ENCODE data around the gene KCTD21.
A peak's percentile ranks its signal among the peaks of the same experiment; 100 is the strongest.
"Not testable (repeated sequence)": the region's sequence is repeated elsewhere in the genome, so short reads cannot be mapped to it uniquely, and the experiment has no call there.

Gene KCTD21, protein sequence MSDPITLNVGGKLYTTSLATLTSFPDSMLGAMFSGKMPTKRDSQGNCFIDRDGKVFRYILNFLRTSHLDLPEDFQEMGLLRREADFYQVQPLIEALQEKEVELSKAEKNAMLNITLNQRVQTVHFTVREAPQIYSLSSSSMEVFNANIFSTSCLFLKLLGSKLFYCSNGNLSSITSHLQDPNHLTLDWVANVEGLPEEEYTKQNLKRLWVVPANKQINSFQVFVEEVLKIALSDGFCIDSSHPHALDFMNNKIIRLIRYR

DNA sequence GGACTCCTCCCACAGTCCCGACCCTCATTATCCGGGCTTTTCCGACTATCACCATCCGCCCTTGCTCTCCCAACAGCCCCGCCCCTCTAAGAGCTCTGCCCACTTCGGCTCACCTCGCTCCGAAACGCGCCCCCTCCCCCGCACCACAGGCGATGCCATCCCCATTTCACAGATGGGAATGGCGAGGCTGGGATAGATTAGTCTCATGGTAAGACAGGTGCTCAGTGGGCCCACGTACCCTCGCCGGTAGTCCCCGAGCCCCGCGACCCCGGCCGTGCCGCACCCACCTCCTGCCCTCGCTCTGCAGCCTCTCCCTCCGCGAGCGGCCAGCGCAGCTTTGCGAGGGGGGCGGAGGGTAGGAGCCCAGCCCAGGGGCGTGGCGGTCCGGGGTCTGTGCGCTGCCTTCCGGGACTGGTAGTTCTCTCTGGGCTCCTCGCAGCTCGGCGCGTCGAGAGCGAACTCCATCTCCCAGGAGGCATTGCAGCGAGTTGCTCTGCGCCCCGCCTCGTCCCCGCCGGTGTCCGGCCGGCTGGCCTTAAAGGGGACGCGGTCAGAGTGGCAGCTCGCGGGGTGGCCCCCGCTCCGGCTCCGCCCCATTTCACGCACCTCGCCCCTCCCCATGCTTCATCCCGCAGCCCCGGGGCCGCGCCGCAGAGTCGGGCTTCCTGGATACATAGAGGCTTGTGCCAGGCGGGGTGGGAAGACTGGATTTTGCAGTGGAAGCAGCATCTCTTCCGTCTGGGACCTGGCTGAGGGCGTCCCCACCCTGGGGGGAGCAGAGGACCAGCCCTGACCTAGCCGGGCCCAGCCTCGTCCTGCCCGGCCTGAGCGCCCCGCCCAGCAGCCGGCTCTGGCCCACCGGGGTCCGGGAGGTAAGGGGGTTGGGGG lies at the start of gene KCTD21, which contains the start of gene USP35:
Gene KCTD21, minus strand, starts transcription at position 341 of the 888 bp plus-strand sequence. CDS start 14,072 bp downstream, outside the sequence.
Gene USP35, plus strand, starts transcription at position 634 of the 888 bp plus-strand sequence. CDS start 7,327 bp downstream, outside the sequence.
- DNase-seq (ENCODE audit: low read depth, low spot score), result peak; percentile 92

GRCh38 chr11:78237293-78238046 lies 49.0 kb upstream of the KCTD21 start:
- no peak for DNase-seq (ENCODE audit: low read depth, low spot score)

- DNase-seq (ENCODE audit: low read depth, low spot score), result no peak
Measured at GRCh38 chr11:78234006-78234405, 45.6 kb upstream of the KCTD21 start.

GRCh38 chr11:78233046-78233445 lies 44.6 kb upstream of the KCTD21 start:
- not testable (repeated sequence) for DNase-seq (ENCODE audit: low read depth, low spot score)

DNA sequence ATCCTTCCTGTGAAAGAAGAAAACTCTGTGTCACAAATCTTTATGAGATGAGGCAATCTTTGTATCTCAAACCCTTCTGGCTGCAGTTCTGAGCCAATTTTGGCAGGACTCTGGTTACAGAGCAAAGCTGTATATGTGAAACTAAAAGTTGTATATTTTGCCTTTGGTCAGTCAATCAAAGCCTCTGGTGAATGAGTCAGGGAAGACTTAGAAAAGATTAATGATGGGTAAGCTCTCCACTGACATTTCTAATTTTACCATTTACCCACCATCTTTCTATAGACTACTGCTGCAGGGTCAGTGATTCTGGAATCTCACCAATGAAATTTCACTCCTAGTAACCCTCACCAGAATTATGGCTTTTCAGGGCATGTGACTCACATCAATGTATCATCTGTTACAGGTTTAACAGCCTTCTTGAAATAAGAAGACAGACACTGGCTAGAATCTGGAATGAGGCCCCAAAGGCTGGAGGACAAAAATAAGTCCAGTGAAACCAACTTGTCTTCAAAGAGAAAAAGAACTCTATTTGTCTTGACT lies 43.6 kb upstream of the KCTD21 start:
- DNase-seq (ENCODE audit: low read depth, low spot score), result no peak

DNA sequence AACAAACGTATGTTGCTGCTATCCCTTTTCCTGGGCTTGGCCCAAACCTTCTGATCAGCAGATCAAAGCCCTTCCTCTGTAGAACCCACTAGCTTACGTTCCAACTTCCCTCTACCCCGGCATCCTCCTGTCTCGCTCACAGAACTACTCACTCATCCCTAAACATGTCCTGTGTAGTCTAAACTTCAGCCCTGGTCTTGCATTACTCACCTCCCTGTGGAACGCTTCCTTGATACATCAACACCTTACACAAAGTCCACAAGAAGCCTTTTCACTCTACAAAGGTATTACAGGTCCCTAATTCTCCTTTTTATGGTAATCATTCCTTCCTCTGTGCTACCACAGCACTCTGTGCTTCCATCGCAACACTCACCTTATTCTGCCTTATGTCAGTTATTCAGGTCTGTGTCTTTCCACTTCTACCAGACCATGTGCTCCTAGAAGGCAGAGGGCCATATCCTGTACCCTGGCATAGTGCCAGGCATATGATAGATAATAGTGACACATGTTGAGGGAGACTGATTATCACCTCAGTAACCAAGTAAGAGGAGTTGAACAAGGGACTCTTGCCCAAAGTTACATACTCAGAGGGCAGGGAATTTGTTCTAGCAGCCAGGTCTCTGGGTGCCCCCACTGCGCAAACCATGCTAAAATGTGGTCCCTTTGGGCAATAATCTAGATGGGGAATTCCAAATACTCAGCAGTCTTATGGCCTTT lies 41.9 kb upstream of the KCTD21 start:
- no peak for DNase-seq (ENCODE audit: low read depth, low spot score)

DNA sequence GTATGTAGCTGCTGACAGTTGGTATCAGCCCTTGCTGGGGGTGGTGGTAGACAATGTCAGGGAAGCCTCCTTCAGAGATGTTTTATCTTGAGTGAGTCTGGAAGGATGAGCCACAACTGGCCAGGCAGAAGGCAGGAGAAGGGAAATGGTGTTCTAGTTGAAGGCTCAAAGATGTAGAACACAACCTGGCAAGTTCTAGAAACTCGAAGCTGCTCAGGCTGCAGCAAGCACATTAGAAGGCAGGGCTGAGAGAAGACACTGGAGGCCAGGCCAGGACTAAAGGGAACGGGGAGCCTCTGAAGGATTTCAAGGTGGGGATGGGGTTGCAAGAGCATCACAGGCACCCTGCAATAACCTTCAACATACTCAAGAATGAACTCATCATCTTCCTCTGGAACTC lies 40.7 kb upstream of the KCTD21 start:
- DNase-seq (ENCODE audit: low read depth, low spot score), result no peak

GRCh38 chr11:78228467-78228866 lies 40.0 kb upstream of the KCTD21 start:
- DNase-seq (ENCODE audit: low read depth, low spot score), result peak; percentile 17

DNA sequence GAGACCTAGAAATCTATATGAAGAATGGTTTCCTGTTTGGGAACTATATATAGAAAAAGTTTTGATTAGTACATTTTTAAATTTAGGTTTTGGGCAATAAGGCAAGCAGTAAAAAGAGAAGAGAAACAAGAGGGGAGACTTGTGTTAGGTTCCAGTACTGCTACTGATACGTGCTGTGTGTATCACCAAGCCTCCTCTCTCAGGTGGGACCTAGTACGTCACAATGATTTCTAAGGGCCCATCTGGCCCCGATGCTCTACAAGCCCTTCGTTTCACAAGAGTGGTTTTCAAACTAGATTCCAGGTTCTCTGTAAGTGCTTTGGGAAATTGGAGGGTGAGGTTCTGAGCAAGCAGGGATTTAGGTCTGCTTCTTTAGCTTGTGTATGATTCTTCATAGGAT lies 39.5 kb upstream of the KCTD21 start:
- no peak for DNase-seq (ENCODE audit: low read depth, low spot score)

GRCh38 chr11:78226684-78227680 lies 38.6 kb upstream of the KCTD21 start:
- DNase-seq (ENCODE audit: low read depth, low spot score), result no peak

DNA sequence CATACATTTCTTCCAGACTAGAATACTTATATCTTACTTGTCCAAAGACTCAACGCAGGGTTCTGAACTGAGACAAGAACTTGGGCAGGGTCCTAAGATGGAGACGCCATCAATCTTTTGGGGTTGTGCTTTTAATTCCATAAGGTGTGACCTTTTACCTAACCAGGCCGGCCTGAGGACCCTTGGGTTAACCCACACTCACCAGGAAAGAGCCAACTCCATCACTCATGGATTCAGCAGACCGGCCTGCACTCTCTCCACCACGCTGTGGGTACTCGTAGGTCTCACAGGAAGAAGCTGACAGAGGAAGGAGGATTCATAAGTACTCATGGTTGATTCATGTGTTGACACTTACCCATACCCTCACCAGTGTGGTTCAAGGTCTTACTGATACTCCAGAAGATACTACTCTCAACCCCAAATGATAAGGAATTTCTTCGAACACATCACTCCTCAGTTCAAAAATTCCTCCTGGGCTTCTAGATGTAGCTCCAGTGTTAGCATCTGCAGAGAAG lies 36.5 kb upstream of the KCTD21 start:
- DNase-seq (ENCODE audit: low read depth, low spot score), result no peak

GRCh38 chr11:78224506-78224905 lies 36.1 kb upstream of the KCTD21 start:
- no peak for DNase-seq (ENCODE audit: low read depth, low spot score)

GRCh38 chr11:78223320-78223954 lies 35.0 kb upstream of the KCTD21 start:
- DNase-seq (ENCODE audit: low read depth, low spot score), result no peak

GRCh38 chr11:78222726-78223125 lies 34.3 kb upstream of the KCTD21 start:
- not testable (repeated sequence) for DNase-seq (ENCODE audit: low read depth, low spot score)

DNA sequence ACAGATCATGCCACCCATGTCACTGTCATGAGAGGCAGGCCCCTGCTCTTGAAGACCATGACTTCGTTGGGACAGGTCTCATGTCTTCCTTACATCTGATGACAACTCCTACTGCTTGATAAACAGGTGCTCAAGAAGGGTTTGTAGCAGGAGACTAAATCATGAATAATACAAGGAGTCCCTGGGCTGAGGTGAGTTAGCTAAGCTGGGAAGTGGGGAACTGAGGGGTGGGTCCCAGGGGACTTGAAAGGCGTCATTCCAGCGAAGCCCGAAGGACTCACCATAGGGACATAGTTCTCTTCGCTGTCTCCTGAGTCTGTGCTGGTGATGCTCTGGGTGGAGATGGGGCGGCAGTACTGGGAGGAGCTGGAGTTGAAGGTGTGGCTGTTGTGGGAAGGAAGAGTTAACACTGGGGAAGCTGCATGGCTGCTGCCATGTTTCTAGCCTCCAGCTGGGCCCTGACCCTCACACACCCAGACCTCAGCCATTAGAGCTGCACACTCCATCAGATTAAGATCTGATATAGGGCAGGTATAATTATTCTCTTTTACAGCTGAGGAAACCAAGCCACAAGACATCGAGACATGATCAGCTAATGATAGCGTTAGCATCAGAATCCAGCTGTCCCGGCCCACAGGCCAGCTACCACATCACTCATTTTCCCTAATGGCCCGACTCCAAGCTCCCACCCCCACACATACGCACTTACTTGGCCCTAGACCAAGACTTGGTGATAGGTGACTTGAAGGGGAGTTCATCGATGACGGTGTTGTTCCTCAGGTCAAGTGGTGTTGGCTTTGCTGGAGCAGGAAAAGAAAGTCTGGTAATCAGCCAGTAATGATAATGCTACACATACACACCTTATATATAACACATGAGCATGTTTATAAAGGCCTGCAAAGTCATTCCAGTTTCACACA lies 33.2 kb upstream of the KCTD21 start:
- DNase-seq (ENCODE audit: low read depth, low spot score), result no peak

DNA sequence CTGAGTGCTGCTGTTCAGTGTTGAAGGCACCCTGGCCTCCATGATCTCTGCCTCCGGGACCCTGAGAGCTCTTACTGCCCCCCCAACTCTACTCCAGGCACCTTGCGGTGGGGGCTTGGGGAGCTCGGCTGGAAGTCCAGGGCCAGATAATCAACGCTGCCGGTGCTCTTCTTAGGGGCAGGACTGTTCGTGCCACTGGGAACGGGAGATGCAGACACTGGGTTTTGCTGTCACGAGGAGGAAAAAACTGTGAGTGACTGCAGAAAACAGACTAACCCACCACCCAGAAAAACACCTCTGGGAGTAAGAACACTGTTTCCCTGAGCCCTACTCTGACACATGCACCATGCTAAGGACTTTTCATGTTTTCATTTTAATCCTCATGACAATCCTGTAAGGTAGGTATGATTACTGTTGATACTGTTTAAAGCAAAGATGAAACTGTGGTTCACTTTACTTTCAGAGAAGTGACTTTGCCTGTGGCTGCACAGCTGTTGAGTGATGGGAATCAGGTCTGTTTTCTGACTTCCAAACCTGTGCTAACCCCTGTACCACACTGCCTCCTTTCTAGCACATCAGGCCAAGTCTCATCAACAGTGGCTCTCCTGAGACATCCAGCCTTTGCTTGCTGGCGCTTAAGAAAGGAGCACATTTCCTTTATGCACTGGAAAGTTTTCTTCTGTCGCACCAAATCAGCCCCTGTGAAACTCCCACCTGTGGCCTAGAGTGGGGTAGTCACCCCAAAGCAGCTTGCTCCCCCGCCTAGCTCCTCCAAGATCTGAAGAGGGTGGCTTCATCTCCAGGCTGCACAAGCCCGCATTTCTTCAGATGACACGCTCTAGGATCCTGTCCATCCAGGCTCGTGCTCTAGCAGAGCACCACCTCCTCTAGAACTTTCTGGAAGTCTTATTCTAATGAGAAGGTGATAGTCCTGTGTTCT lies 32.1 kb upstream of the KCTD21 start:
- DNase-seq (ENCODE audit: low read depth, low spot score), result no peak
